GM04503 (cell line): Measurements from ENCODE around the gene AKAP8.
A peak's percentile ranks its signal among the peaks of the same experiment; 100 is the strongest.
"Not testable (repeated sequence)": the region's sequence is repeated elsewhere in the genome, so short reads cannot be mapped to it uniquely, and the experiment has no call there.

ENCODE experiments used
- DNase-seq: peaks from one replicate; pipeline ENCODE4 v3.0.0-alpha.2; 2012; ENCODE audit warnings: low read depth

The AKAP8 gene

DNA sequence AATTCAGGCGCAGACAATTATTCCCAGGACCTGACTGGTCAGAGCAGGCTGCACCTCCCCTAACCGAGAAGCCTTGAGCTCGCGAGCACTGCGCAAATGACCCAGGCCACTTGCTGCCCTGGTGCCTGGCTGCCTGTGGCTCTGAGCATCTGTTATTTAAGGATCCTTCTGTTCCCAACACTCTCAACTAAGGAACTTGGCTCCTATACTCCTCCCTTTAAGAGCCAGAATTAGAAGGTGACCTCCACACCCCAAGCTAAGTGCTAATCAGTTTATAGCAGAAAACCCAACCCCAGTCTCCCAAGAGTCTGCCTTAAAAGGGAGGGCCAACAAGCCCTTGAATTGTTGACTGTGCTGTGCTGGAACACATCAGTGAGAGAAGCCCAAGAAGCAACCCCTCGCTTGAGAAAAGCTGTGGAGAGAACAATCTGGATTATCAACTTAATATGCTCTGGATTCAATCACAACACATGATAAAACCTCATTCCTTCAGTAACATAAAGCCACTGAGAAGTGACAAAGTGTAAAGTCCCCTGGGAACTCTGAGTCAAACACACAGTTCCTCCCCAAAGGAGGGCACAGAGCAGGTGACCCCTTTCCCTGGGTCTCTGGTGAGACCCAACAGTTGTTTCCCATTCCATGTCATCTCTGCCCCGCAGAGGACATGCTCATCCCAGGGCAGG is 24.7 kb upstream of the AKAP8 start:
- no peak for DNase-seq

- no peak for DNase-seq
Measured at GRCh38 chr19:15403151-15403531, 23.6 kb upstream of the AKAP8 start.

DNA sequence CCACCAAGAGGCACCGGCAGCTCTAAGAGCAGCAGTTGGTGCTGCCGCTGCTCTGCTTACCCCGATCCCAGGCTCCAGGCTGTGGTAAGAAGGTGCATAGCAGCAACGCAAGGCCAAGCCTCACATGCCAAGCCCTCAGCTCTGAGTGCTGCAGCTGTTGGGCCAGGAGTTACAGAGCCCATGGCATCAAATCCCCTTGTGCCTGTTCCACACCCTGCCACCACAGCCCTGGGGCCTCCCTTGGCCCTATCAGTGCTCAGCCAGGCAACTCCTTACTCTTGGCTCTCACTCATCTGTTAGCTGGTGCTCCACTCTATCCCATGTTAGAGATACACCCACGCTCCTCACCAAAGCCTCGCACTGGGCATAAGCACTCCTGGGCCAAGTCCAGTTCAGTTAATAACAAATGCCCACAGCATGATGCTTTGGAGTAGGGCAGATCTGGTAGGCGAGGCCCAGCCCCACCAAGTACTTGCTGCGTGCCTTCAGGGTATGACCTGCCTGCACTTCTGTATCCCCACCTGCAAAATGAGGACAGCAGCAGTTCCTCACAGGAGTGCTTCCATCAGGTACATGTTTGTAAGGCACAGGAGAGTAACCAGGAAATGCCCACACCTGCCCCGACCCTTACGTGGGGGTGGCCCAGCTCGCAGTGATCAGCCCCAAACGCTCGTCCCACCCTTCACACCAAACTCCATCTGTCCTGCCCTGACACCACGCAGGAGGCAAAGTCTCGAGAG is 23.0 kb upstream of the AKAP8 start:
- DNase-seq = no peak

- DNase-seq = no peak
Measured at GRCh38 chr19:15401397-15401710, 21.8 kb upstream of the AKAP8 start.

- no peak for DNase-seq
Measured at GRCh38 chr19:15400521-15401396, 21.2 kb upstream of the AKAP8 start.

GRCh38 chr19:15399635-15400034 is 20.0 kb upstream of the AKAP8 start:
- DNase-seq = no peak

DNA sequence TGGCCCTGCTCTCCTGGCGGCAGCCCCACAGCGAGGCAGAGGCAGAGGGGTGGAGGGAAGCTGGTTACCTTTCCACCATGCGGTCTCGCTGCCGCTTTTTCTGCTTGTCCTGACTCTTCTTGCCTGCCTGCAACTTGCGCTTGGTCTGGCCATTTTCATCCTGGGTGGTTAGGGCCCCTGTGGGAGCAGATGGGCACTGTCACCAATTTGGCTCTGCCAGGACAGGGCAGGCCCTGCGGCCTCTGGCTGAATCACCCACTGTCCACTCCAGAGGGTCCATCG is 19.6 kb upstream of the AKAP8 start:
- DNase-seq = no peak

DNA sequence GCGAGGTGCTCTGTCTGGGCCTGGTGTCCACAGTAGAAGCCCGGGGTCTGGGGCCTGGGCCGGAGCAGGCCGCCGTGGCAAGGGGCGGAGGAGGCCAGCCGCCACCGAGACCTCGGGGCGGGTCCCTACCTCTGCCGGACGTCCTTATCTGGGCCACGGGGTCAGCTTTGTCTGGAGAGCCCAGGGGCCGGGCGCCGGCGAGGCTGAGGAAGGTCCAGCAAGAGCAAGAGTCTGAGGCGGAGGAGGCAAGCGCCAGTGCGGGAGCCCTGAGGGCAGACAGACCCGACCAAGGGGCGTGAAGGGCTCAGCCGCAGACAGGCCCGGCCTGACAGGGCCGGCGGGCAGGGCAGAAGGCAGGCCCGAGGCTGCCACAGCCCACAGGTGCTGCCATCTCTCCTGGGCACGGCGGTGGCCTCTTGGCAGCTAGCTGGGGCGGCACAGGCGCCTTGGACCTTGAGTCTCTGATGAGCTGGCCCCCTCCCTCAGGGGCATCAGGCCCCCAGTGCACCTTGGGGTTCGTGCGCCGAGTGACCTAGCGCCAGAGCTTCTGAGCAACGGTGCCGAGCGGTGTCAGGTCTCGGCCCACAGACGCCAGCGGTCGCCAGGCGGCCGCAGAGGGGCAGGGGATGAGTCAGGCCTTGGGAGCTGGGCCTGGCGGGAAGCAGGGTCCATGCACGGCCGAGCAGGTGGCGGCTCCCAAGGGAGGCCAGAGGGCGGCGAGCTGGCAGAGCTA is 19.1 kb upstream of the AKAP8 start:
- no peak for DNase-seq

GRCh38 chr19:15397782-15398181 is 18.2 kb upstream of the AKAP8 start:
- DNase-seq = no peak

DNA sequence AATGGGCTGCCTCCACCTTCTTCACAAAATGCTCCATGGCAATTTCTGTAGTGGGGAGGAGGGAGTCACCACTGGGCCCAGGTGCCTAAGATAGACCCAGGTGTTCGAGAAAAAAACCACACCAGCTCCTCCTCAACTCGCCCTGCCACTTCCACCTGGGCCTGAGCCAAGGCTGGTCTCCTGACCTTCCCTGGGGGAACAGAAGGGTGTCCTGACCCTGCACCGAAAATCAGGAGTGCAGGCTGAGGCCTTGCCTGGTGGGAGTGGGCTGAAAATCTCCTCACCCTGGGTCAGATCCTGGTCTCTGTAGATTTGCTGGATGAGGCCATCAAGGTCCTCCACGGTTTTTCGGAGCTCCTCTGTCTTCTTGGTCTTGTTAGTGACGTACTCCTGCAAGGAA is 17.6 kb upstream of the AKAP8 start:
- DNase-seq = no peak

DNA sequence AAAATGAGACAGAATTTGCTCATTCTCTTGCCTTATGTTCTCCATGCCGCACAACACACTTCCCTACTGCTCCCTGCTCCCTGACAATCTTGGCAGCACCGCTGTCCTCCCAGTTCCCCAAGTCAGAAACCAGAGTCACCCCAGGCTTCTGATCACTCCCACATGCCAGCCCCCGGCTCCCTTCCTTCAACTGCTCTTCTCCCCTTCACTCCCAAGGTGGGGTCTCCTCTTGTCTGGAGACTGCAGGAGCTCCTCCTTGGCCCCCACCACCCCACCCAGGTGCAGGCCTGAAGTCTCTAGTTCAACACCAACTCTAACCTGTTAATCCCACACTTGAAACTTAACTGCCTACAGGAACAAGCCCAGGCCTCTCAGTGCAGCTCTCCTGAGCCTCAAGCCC is 16.8 kb upstream of the AKAP8 start:
- no peak for DNase-seq

DNA sequence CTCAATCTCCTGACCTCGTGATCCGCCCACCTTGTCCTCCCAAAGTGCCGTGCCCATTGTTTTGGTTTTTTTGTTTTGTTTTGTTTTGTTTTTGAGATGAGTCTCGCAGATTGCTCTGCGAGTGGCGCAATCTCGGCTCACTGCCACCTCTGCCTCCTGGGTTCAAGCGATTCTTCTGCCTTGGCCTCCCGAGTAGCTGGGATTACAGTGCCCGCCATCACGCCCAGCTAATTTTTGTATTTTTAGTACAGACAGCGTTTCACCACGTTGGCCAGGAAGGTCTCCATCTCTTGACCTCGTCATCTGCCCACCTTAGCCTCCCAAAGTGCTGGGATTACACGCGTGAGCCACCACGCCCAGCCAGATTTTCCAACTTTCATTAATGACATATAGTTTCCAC is 15.7 kb upstream of the AKAP8 start:
- DNase-seq = not testable (repeated sequence)

DNA sequence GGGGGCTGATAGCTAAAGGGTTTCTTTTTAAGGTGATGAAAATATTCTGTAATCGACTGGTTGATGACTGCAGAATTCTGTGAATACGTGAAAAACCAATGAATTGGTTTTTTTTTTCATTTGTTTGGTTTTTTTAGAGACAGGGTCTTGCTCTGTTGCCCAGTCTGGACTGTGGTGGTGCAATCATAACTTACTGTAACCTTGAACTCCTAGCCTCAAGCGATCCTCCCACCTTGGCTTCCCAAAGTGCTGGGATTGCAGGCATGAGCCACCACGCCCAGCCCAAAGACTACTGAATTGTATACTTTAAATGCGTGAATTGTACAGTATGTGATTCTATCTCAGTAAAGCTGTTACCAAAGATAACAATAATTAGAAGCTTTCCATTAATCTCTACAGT is 14.8 kb upstream of the AKAP8 start:
- DNase-seq = no peak

DNA sequence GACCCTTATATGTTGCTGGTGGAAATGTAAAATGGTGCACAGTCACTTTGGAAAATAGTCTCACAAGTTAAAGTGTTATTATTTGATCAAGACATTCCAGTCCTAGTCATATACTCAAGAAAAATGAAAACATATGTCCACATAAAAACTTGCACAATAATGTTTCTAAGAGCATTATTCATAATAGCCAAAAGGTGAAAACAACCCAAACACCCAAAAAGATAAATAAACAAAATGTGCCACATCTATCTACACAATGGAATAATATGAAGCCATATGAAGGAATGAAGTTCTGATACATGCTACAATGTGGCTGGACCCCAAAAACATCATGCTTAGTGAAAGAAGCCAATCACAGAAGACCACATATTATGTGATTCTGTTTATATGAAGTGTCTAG is 14.4 kb upstream of the AKAP8 start:
- peak; percentile 24 for DNase-seq

DNA sequence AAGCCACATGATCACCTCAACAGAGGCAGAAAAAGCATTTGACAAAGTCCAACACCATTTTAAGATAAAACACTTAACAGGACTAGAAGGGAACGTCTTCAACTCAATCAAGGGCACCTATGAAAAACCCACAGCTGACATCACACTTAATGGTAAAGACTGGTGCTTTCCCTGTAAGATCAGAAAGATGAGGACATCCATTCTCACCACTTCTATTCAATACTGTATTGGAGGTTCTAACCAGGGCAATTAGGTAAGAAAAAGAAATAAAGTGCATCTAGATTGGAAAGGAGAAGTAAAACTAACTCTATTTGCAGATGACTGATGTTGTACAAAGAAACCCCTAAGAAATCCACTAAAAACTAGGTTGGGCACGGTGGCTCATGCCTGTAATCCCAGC is 11.2 kb upstream of the AKAP8 start:
- no peak for DNase-seq

DNA sequence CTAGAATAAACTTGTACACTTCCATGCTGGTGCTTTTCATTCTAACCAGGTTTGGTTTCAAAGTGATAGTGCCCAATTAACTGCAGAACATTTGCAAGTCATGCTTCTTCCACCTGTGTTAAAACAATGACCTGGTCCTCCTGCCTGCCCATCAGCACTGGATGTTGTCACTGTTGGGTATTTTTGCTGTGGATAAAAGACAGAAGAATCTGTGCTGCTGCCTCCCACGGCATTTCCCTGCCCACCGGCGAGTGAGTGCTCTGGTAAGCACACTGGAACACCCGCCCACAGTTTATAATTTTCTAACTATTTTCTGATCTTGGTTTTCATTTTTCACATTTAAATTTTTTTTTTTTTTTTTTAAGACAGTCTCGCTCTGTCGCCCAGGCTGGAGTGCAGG is 2.3 kb upstream of the AKAP8 start:
- no peak for DNase-seq

DNA sequence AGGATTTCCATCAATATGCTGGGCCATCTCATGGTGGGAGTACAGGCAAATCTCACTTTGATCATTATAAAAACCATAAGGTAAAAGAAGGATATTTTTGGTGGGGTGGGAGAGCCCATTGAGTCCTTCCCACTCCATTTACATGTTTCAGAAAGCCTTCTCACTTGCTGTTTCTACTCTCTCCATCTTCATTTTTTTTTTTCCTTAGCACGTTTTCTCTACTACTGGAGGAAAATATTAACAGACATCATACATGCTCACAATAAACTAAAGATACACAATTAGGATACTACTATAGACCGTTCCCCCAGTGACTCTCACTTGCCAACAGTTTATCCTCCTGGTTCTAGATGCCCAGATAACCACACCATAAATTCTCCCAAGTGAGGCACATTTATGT is 1.8 kb upstream of the AKAP8 start:
- no peak for DNase-seq

- DNase-seq = no peak
Measured at GRCh38 chr19:15379999-15380647, 536 bp upstream of the AKAP8 start.

DNA sequence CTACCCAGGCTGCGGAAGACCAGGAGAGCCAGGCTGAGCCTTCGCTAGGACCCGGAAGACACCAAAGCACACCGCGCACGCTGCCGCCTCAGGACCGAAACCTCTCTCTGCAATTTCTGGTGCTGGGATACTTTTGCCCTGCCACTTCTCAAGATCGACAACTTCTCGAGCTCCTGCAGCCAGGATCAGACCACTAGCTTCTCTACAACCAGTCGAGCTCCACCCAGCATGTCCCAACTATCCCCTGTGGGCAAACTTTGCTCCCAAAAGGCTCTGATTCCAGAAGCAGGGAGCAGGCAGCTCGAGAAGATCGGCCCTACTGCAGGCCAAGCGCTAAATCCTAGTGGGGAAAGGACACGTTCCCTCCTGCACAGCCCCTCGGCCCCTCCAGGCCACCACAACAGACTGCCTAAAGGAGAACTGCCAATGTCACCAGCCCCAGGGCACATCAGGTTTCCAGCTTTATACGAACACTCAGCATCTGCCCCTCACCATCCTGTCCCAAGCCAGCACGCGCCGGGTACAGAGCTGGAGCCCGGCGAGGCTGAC is 979 bp downstream of the AKAP8 start:
- DNase-seq = no peak

DNA sequence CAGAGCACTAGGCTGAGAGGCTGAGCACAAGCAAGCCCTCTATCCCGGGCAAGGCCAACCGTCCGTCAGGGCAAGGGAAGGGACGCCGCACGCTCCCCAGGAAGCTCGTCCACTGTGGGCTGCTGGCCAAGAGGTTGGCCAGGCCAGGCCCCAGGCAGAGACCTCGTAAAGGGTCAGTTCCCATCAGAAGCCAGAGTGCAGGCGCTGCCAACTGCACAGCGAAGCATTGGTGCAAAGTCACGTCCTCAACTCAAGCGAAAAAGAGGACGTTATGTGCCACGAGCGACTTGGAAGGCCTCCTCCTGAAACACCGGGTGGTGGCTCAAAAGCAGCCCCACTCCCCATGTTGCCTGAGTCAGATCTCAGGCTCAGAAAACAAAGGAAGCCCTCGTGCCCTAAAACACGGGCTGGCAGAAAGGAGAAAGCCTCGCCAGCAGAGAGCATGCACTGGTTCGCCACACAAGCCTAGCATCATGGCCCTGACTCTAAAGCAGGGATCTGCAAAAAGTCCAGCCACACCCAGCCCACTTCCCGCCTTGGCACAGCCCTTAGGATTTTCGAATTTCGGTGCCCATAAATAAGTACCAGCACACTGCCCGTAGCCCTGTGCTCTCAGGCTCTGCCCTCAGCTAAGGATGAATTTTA is 4.7 kb downstream of the AKAP8 start:
- DNase-seq = no peak

DNA sequence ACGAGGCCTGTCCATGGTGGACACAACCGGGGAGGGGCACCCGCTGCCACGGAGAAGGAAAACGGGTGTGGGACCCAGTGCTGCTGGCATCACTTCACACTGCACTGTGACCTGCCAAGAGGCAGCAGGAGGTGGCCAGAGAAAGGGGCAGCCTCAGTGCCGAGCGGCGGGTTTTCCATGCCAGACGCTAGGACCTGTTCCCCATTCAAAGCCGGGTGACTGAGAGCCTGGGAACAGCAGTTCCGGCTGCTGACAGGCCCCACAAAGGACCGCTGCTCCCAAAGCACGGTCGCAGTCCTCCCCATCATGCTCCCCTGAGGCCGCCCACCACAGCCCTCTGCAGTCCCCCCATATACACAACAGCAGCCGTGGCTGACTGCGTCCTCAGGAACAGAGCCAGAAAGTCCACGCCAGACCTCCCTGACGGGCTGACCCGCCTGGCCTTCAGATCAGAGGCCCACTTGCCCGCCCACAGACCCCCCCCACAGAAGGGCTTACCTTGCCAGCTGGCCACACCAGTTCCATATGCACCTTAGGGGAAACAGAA is 5.4 kb downstream of the AKAP8 start:
- DNase-seq = no peak
